Suppressor macrophage treated with lipopolysaccharide for 1 hour (primary cell): ENCODE results near the gene ZG16B.

ENCODE experiments used
- DNase-seq, 3 donors: peaks; one replicate each; pipeline ENCODE4 v3.0.0-alpha.2; 2020 to 2022

ZG16B gene

DNA sequence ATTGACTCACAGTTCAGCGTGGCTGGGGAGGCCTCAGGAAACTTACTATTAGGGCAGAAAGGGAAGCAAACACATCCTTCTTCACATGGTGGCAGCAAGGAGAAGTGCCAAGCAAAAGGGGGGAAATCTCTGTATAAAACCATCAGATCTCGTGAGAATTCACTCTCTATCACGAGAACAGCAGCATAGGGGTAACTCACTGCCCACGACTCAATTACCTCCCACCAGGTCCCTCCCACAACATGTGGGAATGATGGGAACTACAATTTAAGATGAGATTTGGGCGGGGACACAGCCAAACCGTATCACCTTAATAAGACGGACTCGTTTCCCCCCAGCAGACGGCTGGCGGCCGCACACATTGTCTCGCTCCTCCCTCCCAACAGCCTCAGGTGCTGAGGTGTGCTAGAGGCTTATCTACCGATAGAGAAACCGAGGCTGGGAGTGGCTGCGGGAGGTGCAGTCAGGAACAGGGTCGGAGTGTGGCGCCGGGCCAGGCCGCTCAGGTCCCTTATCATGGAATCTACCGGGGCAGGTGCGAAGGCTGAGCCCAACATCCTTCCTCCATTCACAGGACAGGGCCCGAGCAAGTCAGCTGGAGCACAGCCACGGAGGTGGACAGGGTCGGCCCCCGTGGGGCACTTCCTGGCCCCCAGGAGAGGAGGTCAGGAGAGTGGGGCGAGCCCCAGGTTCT lies 4.9 kb upstream of the ZG16B start:
- DNase-seq = no peak

DNA sequence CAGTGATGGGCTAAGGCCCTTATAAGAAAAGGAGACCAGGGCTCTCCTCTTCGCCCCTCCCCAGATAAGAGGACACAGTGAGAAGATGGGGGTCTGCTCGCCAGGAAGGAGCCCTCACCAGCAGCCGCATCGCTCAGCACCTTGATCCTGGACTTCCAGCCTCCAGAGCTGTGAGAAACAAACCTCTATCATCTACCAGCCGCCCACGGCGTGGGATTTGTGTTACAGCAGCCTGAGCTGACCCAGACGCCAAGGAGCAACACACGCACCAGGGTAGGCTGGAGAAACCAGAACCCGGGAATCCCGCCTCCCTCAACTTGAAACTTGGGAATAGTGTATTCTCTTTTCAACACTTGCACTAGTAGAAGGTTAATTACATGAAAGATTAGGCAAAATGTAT lies 4.2 kb upstream of the ZG16B start:
- DNase-seq = no peak

GRCh38 chr16:2826591-2827373 lies 3.3 kb upstream of the ZG16B start:
- no peak for DNase-seq

GRCh38 chr16:2827374-2827791 lies 2.7 kb upstream of the ZG16B start:
- DNase-seq = no peak

DNA sequence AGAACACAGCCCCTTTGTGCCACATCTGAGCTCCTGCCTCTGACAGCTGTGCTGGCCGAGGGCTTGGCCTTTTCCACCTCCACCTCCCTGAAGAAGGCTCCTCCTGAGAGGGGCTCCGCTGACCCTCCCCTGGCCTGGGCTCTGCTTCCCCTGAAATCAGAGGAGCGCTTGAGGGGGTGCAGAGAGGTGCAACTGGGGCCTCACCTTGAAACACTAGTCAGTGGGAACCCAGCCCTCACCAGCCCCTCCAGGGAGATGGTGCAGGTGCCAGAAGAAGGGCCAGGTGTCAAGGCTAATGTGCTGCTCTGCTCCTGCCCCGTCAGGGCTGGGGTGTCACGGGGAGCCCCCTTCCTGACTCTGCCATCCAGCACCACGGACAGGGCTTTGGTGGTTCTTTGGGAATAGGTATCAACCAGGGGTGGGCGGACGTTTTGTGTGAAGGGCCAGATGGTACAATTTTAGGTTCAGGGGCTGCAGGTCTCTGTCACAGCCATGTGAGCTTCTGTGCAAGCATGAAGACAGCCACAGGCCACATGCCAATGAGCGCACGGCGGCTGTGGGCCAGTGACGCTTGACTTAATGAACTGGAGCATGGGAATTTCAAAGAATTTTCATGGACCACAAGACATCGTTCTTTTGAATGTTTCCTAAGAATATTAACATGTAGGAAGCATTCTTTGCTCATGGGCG lies 2.1 kb upstream of the ZG16B start:
- DNase-seq = no peak

DNA sequence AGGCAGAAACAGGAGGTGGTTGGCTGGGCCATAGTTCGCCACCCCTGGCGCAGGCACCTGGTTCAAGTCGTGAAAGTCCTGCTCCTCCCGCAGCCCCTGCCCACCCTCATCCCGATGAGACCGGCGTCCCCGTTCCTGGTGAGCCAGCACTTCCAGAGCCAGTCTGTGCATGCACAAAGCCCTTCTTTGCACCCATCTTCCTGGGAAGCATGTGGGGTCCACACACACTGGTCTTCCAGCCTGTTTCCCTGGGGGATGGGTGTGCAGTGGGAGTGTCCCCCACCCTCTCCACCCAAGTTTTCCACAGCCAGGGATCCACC lies 1.6 kb upstream of the ZG16B start:
- DNase-seq = no peak

- no peak for DNase-seq
Observed at GRCh38 chr16:2828876-2829430, 1.1 kb upstream of the ZG16B start.

DNA sequence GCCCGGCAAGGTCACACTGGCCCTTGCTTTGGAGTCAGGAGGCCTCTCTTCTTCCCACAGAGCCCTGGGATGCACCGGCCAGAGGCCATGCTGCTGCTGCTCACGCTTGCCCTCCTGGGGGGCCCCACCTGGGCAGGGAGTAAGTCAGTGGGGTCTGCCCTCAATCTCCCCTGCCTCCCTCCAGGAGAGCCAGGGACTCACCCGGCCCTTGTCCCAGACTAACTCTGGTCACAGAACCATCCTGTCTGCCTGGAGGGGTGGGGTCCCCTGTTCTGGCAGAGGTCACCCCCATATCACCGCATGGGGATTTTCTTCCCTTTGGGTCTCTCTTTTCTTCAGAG lies 222 bp downstream of the ZG16B start:
- no peak for DNase-seq

DNA sequence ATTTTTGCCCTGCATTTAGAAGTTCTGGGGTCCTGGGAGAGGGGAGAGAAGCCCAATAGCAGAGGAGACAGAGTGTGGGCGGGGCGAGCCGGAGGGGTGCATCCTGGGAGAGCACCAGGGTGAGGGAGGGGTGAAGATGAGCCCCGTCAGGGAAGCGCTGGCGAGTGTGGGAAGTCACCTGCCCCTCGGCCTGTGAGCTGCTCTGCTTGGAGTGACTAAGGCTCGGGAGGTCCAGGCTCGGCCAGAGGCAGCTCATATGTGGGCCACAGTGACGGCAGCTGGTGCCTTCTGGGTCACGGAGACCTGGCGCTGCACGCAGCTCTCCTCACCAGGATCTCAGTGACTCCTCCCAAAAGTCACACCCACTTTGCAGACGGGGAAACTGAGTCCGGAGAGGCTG lies 1.1 kb downstream of the ZG16B start:
- DNase-seq = no peak

DNA sequence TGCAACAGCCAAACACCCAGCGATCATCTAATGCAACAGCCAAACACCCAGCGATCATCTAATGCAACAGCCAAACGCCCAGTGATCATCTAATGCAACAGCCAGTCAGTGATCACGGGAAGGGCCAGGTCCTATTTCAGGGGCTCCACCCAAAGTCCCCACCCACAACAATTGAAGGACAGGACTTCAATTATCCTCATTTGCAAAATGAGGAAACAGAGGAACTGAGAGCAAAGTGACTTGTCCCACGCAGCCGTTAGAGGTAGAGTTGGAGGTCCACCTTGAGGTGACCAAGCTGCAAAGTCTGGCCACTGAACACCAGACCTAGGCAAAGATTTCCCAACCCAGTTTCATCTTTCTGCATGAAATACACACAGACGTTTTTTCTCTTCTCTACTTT lies 3.7 kb downstream of the ZG16B start:
- peak; percentile 20 to 33 (median 24) for DNase-seq

- no peak for DNase-seq
Observed at GRCh38 chr16:2834968-2835367, 4.9 kb downstream of the ZG16B start.

GRCh38 chr16:2835638-2836493 lies 5.8 kb downstream of the ZG16B start:
- peak in 2 of 3 donors; percentile 18 to 25 for DNase-seq

GRCh38 chr16:2836646-2837508 lies 6.8 kb downstream of the ZG16B start:
- no peak for DNase-seq

- peak; percentile 79 to 89 (median 83) for DNase-seq
Observed at GRCh38 chr16:2838928-2839327, 8.8 kb downstream of the ZG16B start.

GRCh38 chr16:2839650-2840450 lies 9.7 kb downstream of the ZG16B start:
- no peak for DNase-seq

- no peak for DNase-seq
Observed at GRCh38 chr16:2840914-2841313, 10.8 kb downstream of the ZG16B start.

- no peak for DNase-seq
Observed at GRCh38 chr16:2841606-2842339, 11.7 kb downstream of the ZG16B start.

DNA sequence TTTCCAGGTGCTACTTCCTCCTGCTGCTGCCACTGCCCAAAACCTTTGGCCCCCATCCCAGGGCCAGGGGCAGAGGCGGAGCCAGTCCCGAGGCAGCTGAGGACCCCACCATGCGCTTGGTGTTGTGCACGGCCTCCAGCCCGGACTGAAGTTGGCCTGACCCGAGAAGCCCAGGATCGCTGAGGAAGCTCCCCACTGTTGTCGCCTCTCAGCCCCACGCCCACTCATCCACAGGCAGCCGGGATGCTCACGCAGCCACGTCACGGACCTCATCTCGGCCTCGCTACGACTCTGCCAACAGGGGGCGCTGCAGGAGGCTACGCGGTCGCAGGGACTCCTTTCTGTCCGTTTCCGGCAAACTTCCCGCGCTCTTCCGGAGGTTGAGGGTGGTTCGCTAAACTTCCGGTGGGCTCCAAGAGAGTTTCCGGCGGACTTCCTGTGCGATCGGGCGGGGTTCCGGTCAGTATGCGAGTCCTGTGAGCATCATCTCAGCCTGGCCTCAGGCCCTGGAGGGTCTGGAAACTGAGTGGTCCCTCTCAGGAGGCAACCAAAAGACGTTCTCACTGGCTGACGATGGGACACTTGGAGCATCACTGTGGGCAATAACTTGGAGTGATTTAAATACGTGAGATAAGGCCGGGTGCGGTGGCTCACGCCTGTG lies 12.4 kb downstream of the ZG16B start:
- DNase-seq = peak; percentile 60 to 72 (median 68)

GRCh38 chr16:2843526-2843925 lies 13.4 kb downstream of the ZG16B start:
- no peak for DNase-seq

- DNase-seq = no peak
Observed at GRCh38 chr16:2845116-2845515, 15.0 kb downstream of the ZG16B start.
